WTC11 (cell line): ENCODE measurements around the gene TFG. TPM values are rescaled to one million over a fixed set of nuclear protein-coding genes. Genes with fewer than 3 reads are reported as not detected.

Experiments used
- ATAC-seq: fragments of 200-7000 bp; cut with Tn5 transposase; 2 replicates; pipeline ENCODE4 v1.10.0; 2021; ENCODE audit warnings: mild to moderate bottlenecking, moderate library complexity
- CTCF ChIA-PET: fragments of 300-600 bp; sonication (Branson Sonifier 250); formaldehyde crosslinking; loops from one replicate; lab custom pipeline; 2021; ENCODE audit warnings: antibody characterized with exemption; lab: Charles Lee
- POLR2A ChIA-PET: fragments of 350-600 bp; sonication (Branson Sonifier 250); formaldehyde crosslinking; loops from one replicate; lab custom pipeline; 2021; ENCODE audit warnings: antibody characterized with exemption; lab: Charles Lee
- DNase-seq: peaks from one replicate; pipeline ENCODE4 v3.0.0; 2021; ENCODE audit warnings: low spot score
- H3K27ac Mint-ChIP-seq: 2 replicates; pipeline ENCODE4 v1.8.0; 2021; ENCODE audit warnings: mixed read lengths
- H3K27me3 Mint-ChIP-seq: 2 replicates; pipeline ENCODE4 v1.8.0; 2021; ENCODE audit warnings: low read depth, mild to moderate bottlenecking, moderate library complexity, mixed read lengths
- H3K36me3 Mint-ChIP-seq: 2 replicates; pipeline ENCODE4 v1.8.0; 2021; ENCODE audit warnings: mixed read lengths
- H3K4me1 Mint-ChIP-seq: 2 replicates; pipeline ENCODE4 v1.8.0; 2022; ENCODE audit warnings: mixed read lengths
- H3K4me3 Mint-ChIP-seq: 2 replicates; pipeline ENCODE4 v1.8.0; 2021; ENCODE audit warnings: mild to moderate bottlenecking, moderate library complexity, mixed read lengths
- H3K9me3 Mint-ChIP-seq: 2 replicates; pipeline ENCODE4 v1.8.0; 2021; ENCODE audit warnings: mixed read lengths
- EMX1 ChIP-seq: fragments of 250-450 bp; sonication (Bioruptor Pico); IDR thresholded peaks from 2 replicates; pipeline ENCODE4 v1.8.0; 2021; ENCODE audit warnings: mild to moderate bottlenecking
- ETV6 ChIP-seq: sonication (generic); formaldehyde crosslinking; IDR thresholded peaks from 2 replicates; pipeline ENCODE4 v1.8.1; 2022; ENCODE audit warnings: mild to moderate bottlenecking, missing genetic modification reagents
- JUN ChIP-seq: sonication (generic); formaldehyde crosslinking; IDR thresholded peaks from 2 replicates; pipeline ENCODE4 v1.8.0; 2023; ENCODE audit warnings: mild to moderate bottlenecking, missing genetic modification reagents
- NFATC4 ChIP-seq: fragments of 250-450 bp; sonication (Bioruptor Pico); IDR thresholded peaks from 2 replicates; pipeline ENCODE4 v1.9.0; 2021; ENCODE audit warnings: mild to moderate bottlenecking
- RORB ChIP-seq: fragments of 250-450 bp; sonication (Bioruptor Pico); IDR thresholded peaks from 2 replicates; pipeline ENCODE4 v1.9.0; 2021; ENCODE audit warnings: mild to moderate bottlenecking
- SP1 ChIP-seq: sonication (generic); formaldehyde crosslinking; conservative IDR thresholded peaks from 2 replicates; pipeline ENCODE4 v1.8.1; 2022; ENCODE audit warnings: missing genetic modification reagents
- TCF7 ChIP-seq: sonication (generic); formaldehyde crosslinking; IDR thresholded peaks from 2 replicates; pipeline ENCODE4 v1.8.0; 2022; ENCODE audit warnings: mild to moderate bottlenecking, low read depth, missing genetic modification reagents, moderate library complexity
- TEAD1 ChIP-seq: sonication (generic); formaldehyde crosslinking; IDR thresholded peaks from 2 replicates; pipeline ENCODE4 v1.8.0; 2022; ENCODE audit warnings: mild to moderate bottlenecking, missing genetic modification reagents
- ZBTB21 ChIP-seq: sonication (generic); formaldehyde crosslinking; IDR thresholded peaks from 2 replicates; pipeline ENCODE4 v1.8.1; 2023; ENCODE audit warnings: mild to moderate bottlenecking, missing genetic modification reagents, borderline replicate concordance
- total RNA-seq: library from RNA; stranded (reverse); gene quantifications from 3 replicates; pipeline ENCODE4 v1.2.3, GENCODE V29; 2021
- TF ChIP-seq, protein P1 (sequence below): sonication (generic); formaldehyde crosslinking; conservative IDR thresholded peaks from 2 replicates; pipeline ENCODE4 v1.8.1; 2022; ENCODE audit warnings: mild to moderate bottlenecking, missing genetic modification reagents
- TF ChIP-seq, protein P2 (sequence below): sonication (generic); formaldehyde crosslinking; IDR thresholded peaks from 2 replicates; pipeline ENCODE4 v1.8.0; 2022; ENCODE audit warnings: mild to moderate bottlenecking, missing genetic modification reagents
- TF ChIP-seq, protein P3 (sequence below): sonication (generic); formaldehyde crosslinking; IDR thresholded peaks from 2 replicates; pipeline ENCODE4 v1.8.0; 2023; ENCODE audit warnings: missing genetic modification reagents
- TF ChIP-seq, protein P4 (sequence below): sonication (generic); formaldehyde crosslinking; IDR thresholded peaks from 2 replicates; pipeline ENCODE4 v1.8.1; 2022; ENCODE audit warnings: mild to moderate bottlenecking, moderate library complexity, missing genetic modification reagents
- TF ChIP-seq, protein P5 (sequence below): fragments of 200-600 bp; IDR thresholded peaks from 2 replicates; pipeline ENCODE4 v1.8.0; 2022; ENCODE audit warnings: antibody characterized with exemption
- TF ChIP-seq, protein P6 (sequence below): sonication (generic); formaldehyde crosslinking; IDR thresholded peaks from 2 replicates; pipeline ENCODE4 v1.8.0; 2023; ENCODE audit warnings: missing genetic modification reagents, mild to moderate bottlenecking, borderline replicate concordance
- TF ChIP-seq, protein P7 (sequence below): fragments of 250-450 bp; sonication (Bioruptor Pico); IDR thresholded peaks from 2 replicates; pipeline ENCODE4 v1.9.0; 2021; ENCODE audit warnings: mild to moderate bottlenecking
- TF ChIP-seq, protein P8 (sequence below): sonication (generic); formaldehyde crosslinking; IDR thresholded peaks from 2 replicates; pipeline ENCODE4 v1.8.0; 2022; ENCODE audit warnings: mild to moderate bottlenecking, missing genetic modification reagents

The TFG gene
- total RNA-seq, 1 experiment from 2014 or later, result 64.9 TPM

DNA sequence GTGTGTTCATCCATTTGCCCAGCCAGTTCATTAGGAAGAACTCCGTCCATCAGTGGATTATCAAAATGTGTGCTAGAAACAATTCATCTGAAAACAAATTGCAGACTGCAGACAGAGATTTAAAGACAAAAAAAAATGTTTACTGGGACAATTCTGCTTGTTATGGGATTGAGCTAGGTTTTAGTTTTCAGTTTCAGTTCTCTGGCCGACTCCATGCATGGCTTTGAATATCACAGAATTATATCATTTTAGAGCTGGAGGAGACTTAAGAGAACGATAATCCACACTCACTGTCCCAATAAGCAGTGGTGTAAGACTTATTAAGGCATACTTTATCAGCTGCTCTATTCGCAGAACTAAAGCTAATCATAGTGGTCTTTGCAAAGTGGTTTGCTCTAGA is 51.1 kb downstream of the TFG start (continued):
- TF ChIP-seq, protein P1, sequence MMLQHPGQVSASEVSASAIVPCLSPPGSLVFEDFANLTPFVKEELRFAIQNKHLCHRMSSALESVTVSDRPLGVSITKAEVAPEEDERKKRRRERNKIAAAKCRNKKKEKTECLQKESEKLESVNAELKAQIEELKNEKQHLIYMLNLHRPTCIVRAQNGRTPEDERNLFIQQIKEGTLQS (CRISPR knock-in tag), result no peak
- TF ChIP-seq, protein P2, sequence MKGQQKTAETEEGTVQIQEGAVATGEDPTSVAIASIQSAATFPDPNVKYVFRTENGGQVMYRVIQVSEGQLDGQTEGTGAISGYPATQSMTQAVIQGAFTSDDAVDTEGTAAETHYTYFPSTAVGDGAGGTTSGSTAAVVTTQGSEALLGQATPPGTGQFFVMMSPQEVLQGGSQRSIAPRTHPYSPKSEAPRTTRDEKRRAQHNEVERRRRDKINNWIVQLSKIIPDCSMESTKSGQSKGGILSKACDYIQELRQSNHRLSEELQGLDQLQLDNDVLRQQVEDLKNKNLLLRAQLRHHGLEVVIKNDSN, result no peak
- TF ChIP-seq JUN (CRISPR knock-in tag), result no peak
- TF ChIP-seq, protein P3, sequence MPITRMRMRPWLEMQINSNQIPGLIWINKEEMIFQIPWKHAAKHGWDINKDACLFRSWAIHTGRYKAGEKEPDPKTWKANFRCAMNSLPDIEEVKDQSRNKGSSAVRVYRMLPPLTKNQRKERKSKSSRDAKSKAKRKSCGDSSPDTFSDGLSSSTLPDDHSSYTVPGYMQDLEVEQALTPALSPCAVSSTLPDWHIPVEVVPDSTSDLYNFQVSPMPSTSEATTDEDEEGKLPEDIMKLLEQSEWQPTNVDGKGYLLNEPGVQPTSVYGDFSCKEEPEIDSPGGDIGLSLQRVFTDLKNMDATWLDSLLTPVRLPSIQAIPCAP (CRISPR knock-in tag), result no peak
- TF ChIP-seq, protein P4, sequence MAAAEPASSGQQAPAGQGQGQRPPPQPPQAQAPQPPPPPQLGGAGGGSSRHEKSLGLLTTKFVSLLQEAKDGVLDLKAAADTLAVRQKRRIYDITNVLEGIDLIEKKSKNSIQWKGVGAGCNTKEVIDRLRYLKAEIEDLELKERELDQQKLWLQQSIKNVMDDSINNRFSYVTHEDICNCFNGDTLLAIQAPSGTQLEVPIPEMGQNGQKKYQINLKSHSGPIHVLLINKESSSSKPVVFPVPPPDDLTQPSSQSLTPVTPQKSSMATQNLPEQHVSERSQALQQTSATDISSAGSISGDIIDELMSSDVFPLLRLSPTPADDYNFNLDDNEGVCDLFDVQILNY, result no peak
- TF ChIP-seq, protein P5, sequence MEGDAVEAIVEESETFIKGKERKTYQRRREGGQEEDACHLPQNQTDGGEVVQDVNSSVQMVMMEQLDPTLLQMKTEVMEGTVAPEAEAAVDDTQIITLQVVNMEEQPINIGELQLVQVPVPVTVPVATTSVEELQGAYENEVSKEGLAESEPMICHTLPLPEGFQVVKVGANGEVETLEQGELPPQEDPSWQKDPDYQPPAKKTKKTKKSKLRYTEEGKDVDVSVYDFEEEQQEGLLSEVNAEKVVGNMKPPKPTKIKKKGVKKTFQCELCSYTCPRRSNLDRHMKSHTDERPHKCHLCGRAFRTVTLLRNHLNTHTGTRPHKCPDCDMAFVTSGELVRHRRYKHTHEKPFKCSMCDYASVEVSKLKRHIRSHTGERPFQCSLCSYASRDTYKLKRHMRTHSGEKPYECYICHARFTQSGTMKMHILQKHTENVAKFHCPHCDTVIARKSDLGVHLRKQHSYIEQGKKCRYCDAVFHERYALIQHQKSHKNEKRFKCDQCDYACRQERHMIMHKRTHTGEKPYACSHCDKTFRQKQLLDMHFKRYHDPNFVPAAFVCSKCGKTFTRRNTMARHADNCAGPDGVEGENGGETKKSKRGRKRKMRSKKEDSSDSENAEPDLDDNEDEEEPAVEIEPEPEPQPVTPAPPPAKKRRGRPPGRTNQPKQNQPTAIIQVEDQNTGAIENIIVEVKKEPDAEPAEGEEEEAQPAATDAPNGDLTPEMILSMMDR, result no peak
- no peak for TF ChIP-seq TCF7

DNA sequence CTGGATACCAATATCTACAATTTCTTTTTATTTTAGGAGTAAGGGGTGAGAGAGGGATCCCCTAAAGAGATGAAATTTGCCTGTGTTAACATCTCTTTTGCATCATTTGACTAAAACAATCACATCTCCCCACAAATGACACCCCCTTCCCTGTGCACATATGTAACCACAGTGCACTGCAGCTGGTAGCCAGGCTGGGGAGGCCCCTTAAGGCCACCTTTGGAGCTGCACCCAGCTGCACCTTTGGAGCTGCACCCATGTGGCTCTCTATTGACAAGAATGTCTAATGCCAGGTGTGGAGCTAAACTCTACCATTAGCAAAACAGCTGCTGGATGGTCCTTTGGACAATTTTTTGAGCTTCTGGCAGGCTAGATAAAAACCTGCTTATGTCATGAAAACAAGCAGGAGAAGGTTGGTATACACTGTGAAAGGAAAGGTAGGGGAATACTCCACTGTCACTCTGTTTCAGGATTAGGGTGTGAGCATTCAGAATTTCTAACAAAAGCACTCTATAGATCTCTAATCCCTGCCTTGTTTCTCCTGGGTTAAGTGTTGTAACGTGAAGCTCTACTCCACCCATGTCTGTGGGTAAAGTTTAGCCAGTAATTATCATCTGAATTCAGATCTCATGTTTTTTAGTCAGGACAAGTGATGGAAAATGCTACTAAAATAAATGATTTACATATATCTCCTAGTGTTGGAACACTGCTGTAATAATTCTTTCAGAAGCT is 52.1 kb downstream of the TFG start:
- Mint-ChIP-seq H3K27ac (no peak overlapping the region), H3K9me3 (no peaks in the 10 kb centered on the region), H3K4me3 (no peak overlapping the region), H3K4me1 (peaks cover 22% of the 10 kb centered on the region), H3K27me3 (no peaks in the 10 kb centered on the region), H3K36me3 (no peaks in the 10 kb centered on the region)
- no peak for TF ChIP-seq NFATC4 (CRISPR knock-in tag)
- peak; percentile 93 for ATAC-seq
- CTCF ChIA-PET, result interaction anchor here (0.5 to 1.9 kb wide), 8 partner anchors 8 to 299 kb away, joined by 3 to 8 read pairs (median 4); partner anchors contain the start of gene TFG
- peak; percentile 37 for DNase-seq
- POLR2A ChIA-PET, result no interaction called here

DNA sequence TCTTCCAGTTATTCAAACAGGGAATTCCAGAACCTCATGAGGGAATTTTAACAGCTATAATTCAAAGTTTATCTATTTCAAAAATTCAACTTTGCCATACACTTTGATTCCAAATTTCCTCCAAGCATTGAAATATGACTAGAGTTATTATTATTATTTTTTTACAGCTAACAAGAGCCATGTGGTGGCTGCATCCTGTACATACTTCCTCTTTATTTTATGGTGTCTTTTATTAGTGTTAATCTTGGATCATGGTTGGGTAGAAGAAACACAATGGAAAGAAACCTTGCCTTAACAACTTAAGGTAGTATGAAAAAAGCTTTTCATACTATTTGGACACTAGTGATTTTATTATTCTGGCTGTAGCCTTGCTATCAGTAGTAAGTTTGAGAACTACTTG is 52.7 kb downstream of the TFG start:
- H3K36me3 Mint-ChIP-seq, result no peaks in the 10 kb centered on the region
- H3K4me3 Mint-ChIP-seq, result no peak overlapping the region
- no peaks in the 10 kb centered on the region for H3K9me3 Mint-ChIP-seq
- H3K27ac Mint-ChIP-seq, result no peak overlapping the region
- H3K27me3 Mint-ChIP-seq, result no peaks in the 10 kb centered on the region
- ATAC-seq, result no peak
- DNase-seq, result no peak
- CTCF ChIA-PET, result interaction anchor here (0.7 to 1.9 kb wide), 6 partner anchors 8 to 299 kb away, joined by 3 to 8 read pairs (median 6); partner anchors contain the start of gene TFG
- POLR2A ChIA-PET, result no interaction called here
- H3K4me1 Mint-ChIP-seq, result peaks cover 19% of the 10 kb centered on the region
- TF ChIP-seq ETV6 (CRISPR knock-in tag) (no peak), SP1 (CRISPR knock-in tag) (no peak), EMX1 (CRISPR knock-in tag) (no peak), TEAD1 (no peak), RORB (CRISPR knock-in tag) (no peak), ZBTB21 (CRISPR knock-in tag) (no peak)
- TF ChIP-seq, protein P6, sequence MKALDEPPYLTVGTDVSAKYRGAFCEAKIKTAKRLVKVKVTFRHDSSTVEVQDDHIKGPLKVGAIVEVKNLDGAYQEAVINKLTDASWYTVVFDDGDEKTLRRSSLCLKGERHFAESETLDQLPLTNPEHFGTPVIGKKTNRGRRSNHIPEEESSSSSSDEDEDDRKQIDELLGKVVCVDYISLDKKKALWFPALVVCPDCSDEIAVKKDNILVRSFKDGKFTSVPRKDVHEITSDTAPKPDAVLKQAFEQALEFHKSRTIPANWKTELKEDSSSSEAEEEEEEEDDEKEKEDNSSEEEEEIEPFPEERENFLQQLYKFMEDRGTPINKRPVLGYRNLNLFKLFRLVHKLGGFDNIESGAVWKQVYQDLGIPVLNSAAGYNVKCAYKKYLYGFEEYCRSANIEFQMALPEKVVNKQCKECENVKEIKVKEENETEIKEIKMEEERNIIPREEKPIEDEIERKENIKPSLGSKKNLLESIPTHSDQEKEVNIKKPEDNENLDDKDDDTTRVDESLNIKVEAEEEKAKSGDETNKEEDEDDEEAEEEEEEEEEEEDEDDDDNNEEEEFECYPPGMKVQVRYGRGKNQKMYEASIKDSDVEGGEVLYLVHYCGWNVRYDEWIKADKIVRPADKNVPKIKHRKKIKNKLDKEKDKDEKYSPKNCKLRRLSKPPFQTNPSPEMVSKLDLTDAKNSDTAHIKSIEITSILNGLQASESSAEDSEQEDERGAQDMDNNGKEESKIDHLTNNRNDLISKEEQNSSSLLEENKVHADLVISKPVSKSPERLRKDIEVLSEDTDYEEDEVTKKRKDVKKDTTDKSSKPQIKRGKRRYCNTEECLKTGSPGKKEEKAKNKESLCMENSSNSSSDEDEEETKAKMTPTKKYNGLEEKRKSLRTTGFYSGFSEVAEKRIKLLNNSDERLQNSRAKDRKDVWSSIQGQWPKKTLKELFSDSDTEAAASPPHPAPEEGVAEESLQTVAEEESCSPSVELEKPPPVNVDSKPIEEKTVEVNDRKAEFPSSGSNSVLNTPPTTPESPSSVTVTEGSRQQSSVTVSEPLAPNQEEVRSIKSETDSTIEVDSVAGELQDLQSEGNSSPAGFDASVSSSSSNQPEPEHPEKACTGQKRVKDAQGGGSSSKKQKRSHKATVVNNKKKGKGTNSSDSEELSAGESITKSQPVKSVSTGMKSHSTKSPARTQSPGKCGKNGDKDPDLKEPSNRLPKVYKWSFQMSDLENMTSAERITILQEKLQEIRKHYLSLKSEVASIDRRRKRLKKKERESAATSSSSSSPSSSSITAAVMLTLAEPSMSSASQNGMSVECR (CRISPR knock-in tag), result no peak
- TF ChIP-seq, protein P7, sequence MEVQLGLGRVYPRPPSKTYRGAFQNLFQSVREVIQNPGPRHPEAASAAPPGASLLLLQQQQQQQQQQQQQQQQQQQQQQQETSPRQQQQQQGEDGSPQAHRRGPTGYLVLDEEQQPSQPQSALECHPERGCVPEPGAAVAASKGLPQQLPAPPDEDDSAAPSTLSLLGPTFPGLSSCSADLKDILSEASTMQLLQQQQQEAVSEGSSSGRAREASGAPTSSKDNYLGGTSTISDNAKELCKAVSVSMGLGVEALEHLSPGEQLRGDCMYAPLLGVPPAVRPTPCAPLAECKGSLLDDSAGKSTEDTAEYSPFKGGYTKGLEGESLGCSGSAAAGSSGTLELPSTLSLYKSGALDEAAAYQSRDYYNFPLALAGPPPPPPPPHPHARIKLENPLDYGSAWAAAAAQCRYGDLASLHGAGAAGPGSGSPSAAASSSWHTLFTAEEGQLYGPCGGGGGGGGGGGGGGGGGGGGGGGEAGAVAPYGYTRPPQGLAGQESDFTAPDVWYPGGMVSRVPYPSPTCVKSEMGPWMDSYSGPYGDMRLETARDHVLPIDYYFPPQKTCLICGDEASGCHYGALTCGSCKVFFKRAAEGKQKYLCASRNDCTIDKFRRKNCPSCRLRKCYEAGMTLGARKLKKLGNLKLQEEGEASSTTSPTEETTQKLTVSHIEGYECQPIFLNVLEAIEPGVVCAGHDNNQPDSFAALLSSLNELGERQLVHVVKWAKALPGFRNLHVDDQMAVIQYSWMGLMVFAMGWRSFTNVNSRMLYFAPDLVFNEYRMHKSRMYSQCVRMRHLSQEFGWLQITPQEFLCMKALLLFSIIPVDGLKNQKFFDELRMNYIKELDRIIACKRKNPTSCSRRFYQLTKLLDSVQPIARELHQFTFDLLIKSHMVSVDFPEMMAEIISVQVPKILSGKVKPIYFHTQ, result no peak
- TF ChIP-seq, protein P5, result no peak
- TF ChIP-seq, protein P8, sequence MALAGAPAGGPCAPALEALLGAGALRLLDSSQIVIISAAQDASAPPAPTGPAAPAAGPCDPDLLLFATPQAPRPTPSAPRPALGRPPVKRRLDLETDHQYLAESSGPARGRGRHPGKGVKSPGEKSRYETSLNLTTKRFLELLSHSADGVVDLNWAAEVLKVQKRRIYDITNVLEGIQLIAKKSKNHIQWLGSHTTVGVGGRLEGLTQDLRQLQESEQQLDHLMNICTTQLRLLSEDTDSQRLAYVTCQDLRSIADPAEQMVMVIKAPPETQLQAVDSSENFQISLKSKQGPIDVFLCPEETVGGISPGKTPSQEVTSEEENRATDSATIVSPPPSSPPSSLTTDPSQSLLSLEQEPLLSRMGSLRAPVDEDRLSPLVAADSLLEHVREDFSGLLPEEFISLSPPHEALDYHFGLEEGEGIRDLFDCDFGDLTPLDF (CRISPR knock-in tag), result no peak
